Measurements from ENCODE around the gene PIP4K2B. TPM values are rescaled to one million over a fixed set of nuclear protein-coding genes. Genes with fewer than 3 reads are reported as not detected.

PIP4K2B gene
- 36.5 and 39.0 TPM in 2 replicates for total RNA-seq

GRCh38 chr17:38799501-38800236 lies at the start of gene PIP4K2B:
TSS of gene PIP4K2B (minus strand) at chr17:38799556. CDS start at chr17:38799424, 132 bp downstream.

GRCh38 chr17:38824899-38825761 lies 25.8 kb upstream of the PIP4K2B start, which contains the start of gene CWC25:
TSS of gene CWC25 (minus strand) at chr17:38825321. CDS start at chr17:38825183, 138 bp downstream.

GRCh38 chr17:38752308-38753070 lies 46.9 kb downstream of the PIP4K2B start, which contains the start of gene PSMB3:
TSS of gene PSMB3 (plus strand) at chr17:38752741. CDS start at chr17:38752827, 86 bp downstream.

GRCh38 chr17:38748149-38748891 lies 51.0 kb downstream of the PIP4K2B start, which contains the start of gene PCGF2:
TSS of gene PCGF2 (minus strand) at chr17:38748336. CDS start at chr17:38740402, 7,934 bp downstream.

GRCh38 chr17:38729886-38730525 lies 69.3 kb downstream of the PIP4K2B start, which contains the start of gene CISD3:
TSS of gene CISD3 (plus strand) at chr17:38730341. CDS start at chr17:38730359, 18 bp downstream.

Small RNA genes within 50 kb of the gene (small RNA-seq; reads per million reads assigned to genes)
- not detected for gene MIR4726
- 0.14 reads per million for gene MIR4727
- 0.32 reads per million, percentile 8 among the genes with 10 or more reads in this experiment for gene RNA5SP440
- gene RNU6-866P: not detected

Other genes with a start within 250 kb of the PIP4K2B start
- gene SRCIN1, start 193.6 kb downstream of the PIP4K2B start, total RNA-seq: 0.22 TPM in 1 of 2 replicates, not detected in the other
- 2.4 and 6.2 TPM in 2 replicates for gene EPOP, start 124.6 kb downstream of the PIP4K2B start, total RNA-seq
- 42.8 and 49.0 TPM in 2 replicates for gene MLLT6, start 94.3 kb downstream of the PIP4K2B start, total RNA-seq
- 3.5 and 4.3 TPM in 2 replicates for gene CISD3, start 69.2 kb downstream of the PIP4K2B start, total RNA-seq
- 3.4 and 6.3 TPM in 2 replicates for gene PCGF2, start 51.2 kb downstream of the PIP4K2B start, total RNA-seq
- gene PSMB3, start 46.8 kb downstream of the PIP4K2B start, total RNA-seq: 150 and 406 TPM in 2 replicates
- gene CWC25, start 25.8 kb upstream of the PIP4K2B start, total RNA-seq: 5.1 and 12.2 TPM in 2 replicates
- 684 and 1,544 TPM in 2 replicates for gene RPL23, start 54.2 kb upstream of the PIP4K2B start, total RNA-seq
- 243 and 373 TPM in 2 replicates for gene LASP1, start 70.5 kb upstream of the PIP4K2B start, total RNA-seq
- under 0.01 TPM in 1 of 2 replicates, not detected in the other for gene FBXO47, start 167.8 kb upstream of the PIP4K2B start, total RNA-seq